Activated naive CD8-positive, alpha-beta T cell treated with anti-CD3 and anti-CD28 coated beads, Interleukin-2, amount 50 U/mL, for 16 hours (primary cell): ENCODE results near the gene SCP2.

Experiments used
- DNase-seq: peaks from one replicate; pipeline ENCODE4 v3.0.0-alpha.2; 2020; ENCODE audit warnings: low read depth, low spot score

Gene SCP2

DNA sequence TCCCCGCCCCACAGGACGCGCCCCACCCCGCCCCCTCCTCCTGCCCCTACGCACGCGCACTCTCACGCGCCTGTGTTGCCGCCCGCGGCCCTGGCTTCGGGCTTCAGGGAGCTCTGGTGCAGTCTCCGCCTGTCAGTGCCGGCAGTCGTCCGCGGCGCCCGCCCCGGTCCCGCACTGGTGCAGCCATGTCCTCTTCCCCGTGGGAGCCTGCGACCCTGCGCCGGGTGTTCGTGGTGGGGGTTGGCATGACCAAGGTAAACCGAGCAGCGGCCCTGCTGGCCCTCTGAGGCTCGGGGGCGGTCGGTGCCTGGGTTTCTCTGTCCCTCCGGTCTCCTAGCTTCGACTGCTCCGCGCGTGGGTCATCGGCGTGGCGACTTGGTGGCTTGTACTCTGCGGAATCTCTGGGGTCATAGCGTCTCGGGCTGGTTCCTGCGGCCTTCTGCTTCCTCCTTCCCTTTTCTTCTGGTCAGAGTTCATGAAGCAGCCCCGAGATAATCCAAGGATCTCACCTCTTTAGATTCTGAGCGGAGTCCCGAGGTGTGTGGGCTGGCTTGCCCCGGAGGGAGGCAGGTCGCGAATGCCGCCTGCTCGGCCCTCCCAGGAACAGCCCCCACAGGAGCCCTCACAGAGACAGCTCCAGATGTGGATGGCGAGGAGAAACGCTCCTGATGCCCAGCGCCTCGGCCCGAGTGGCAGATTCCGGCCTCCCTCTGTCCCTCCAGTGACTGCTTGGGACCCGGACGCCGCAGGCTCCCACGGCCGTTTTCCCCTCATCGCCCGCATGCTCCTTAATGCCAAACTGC is at the start of gene SCP2:
TSS of gene SCP2 (plus strand) at position 65 of the 803 bp plus-strand sequence. CDS start at position 186, 121 bp downstream.
- DNase-seq, result peak; percentile 49

DNA sequence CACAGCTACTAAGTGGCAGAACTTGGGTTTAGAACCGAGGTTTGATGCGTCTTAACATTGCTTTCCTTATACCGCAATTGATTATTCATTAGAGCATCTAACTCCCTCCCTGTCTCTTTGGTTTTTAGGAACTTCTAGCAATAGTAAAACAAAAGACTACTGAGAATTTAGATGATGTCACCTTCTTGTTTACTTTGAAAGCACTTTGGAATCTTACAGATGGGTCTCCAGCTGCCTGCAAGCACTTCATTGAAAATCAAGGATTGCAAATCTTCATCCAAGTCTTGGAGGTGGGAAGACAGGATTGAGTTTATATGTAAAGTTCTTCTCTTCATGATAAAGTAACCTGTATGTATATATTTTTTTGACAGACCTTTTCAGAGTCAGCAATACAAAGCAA is 49.5 kb upstream of the SCP2 start:
- DNase-seq, result no peak

DNA sequence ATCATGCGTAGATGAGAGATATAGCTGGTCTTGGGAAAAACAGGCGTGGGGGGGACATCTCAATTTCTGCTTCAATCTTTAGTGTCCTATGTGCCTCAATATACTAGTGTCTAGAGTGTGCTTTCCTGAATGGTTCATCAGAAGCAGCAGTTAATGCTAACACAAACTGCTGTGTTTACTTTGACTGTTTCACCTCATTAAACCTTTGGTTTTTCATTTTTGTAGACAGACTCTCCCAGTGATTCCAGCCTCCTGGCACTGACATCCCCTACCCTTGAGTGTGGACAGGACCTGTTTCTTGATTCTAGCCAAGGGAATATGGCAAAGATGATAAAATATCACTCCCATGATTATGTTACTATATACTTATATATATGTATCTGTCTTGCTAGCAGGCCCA is 46.9 kb upstream of the SCP2 start:
- no peak for DNase-seq

DNA sequence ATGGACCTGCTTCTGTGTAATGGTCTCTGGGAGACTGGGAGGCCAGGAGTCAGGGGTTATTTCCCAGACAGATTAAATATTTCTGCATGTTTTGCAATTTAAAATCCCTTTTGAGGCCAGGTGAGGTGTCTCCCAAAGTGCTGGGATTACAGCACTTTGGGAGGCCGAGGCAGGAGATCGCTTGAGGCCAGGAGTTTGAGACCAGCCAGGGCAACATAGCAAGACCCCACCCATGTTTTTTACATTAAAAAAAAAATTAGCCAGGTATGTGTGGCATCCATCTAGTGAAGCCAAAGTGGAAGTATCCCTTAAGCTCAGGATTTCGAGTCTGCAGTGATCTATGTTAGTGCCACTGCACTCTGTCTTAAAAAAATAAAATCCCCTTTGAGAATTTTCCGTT is 39.6 kb upstream of the SCP2 start:
- DNase-seq, result no peak

GRCh38 chr1:52892424-52893215 is 34.5 kb upstream of the SCP2 start:
- DNase-seq, result no peak

GRCh38 chr1:52899445-52899894 is 27.6 kb upstream of the SCP2 start:
- no peak for DNase-seq

DNA sequence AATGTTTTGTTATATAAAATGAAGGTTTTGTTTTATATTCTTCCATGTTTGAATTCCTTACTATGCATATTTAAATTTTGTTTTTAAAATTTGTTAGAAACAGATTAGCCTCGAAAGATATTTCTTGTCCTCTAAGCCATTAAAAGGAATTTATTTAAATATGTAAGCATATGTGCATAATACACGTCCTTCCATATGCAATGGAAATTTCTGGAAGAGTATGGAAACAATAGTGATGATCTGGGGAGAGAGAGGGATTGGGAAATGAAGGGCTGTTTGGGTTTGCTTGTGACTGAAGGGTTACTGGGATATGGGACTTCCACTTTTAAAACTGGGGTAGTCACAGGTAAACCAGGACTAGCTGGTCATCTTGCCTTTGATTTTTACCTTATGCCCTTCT is 26.7 kb upstream of the SCP2 start:
- no peak for DNase-seq

- no peak for DNase-seq
Observed at GRCh38 chr1:52901384-52901783, 25.7 kb upstream of the SCP2 start.

- DNase-seq, result no peak
Observed at GRCh38 chr1:52904208-52904926, 22.7 kb upstream of the SCP2 start.

- DNase-seq, result no peak
Observed at GRCh38 chr1:52904927-52905698, 22.0 kb upstream of the SCP2 start.

DNA sequence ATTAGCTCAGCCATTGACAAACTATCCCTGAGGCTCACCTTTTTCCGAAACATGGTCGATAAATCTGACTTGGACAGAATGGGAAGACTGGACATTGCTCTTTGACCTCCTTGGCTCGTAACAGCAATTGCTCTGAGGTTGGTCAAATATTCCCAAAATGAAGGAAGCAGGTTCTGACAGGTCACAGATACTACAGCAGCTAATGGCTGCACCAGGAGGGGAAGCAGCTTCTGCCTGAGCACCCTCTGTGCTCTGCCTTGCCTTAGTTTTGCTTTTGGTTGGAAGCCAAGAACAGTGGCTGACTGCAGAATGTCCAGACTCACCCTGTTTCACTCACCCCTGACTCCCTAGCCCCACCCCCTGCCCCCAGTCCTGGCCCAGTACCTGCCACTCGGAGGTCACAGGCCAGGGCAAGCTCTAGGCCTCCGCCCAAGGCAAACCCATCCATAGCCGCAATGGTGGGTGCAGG is 20.9 kb upstream of the SCP2 start:
- DNase-seq, result no peak

DNA sequence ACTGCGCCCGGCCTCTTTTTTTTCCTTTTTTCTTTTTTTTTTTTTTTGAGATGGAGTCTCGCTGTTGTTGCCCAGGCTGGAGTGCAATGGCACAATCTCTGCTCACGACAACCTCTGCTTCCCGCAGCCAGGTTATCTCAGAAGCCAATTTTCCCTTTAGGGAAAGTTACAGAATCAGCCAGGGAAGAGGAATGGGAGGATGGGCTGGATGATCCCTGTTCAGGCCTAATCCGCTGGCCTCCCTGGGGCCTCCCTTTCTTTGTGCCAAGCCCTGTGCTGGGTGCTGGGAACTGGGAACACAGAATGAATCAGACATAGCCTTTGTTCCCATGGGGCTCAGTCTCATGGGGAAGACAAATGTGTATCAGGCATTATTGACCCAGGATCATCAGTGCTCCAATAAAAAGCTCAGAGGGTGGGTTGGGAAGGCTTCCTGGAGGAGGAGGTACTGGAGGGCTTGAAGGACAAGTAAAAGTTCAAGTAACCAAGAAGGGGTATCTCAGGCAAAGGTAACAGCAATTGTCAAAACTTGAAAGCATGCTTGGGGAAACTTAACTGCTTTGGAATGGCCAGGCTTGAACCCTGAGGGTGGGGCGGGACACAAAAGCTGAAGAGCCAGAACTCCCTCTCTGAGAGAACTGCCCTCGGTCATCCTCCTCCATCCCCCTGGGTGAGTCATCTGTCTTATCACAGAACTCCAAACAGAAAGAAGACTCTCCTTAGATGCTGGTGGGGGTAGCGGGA is 19.8 kb upstream of the SCP2 start:
- no peak for DNase-seq

DNA sequence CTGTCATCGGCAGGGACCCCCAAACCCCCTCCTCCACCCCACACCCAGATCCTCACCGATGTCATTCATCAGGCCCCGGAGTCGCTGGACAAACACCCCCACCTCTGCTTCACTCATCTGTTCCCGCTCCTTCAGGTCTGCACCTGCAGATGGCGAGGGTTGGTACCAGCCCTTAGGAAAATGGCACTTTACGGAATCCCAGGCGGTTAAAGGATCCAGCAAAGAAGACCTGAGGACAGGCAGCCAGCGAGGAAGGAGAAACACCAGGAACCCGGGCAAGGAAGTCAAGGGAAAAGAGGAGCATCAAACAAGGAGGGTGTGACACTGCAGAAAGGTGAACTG is 19.3 kb upstream of the SCP2 start:
- no peak for DNase-seq

DNA sequence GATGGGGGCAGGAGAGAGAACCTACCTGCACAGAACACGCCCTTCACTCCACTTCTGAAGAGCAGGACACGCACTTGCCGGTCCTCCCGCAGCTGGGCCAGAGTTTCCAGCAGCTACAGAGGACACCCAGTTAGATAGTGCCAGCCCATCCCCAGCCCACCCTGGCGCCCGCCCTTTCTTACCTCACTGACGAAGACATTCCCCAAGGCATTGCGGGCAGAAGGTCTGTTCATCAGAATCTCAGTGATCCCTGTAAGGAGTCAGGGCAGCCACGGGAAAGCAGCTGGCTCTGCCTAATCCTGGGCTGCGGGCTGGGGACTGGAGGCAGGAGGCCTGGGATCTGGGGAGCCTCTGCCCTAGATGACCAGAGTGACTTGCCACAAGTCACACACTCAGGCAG is 15.5 kb upstream of the SCP2 start:
- DNase-seq, result no peak

DNA sequence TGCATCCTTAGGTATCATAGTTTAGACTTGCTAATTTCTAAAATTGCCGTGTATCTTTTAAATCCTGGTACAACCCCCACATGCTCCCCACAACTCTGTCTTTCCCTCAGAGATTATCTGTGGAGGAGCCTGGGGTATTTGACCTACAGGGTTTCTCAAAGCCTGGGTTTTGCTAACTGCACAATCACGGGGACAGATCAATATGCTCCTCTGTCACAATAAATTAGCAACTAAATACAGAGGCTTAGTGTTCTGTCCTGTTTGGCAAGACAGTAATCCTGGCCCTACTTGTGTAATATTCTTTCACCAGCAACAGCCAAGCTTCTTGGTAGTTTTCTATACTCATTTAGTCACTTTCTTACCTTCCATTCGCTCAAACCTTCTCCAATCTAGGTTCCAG is 14.1 kb upstream of the SCP2 start:
- DNase-seq, result no peak

- no peak for DNase-seq
Observed at GRCh38 chr1:52913537-52913936, 13.5 kb upstream of the SCP2 start.

GRCh38 chr1:52914463-52914862 is 12.6 kb upstream of the SCP2 start:
- DNase-seq, result no peak

DNA sequence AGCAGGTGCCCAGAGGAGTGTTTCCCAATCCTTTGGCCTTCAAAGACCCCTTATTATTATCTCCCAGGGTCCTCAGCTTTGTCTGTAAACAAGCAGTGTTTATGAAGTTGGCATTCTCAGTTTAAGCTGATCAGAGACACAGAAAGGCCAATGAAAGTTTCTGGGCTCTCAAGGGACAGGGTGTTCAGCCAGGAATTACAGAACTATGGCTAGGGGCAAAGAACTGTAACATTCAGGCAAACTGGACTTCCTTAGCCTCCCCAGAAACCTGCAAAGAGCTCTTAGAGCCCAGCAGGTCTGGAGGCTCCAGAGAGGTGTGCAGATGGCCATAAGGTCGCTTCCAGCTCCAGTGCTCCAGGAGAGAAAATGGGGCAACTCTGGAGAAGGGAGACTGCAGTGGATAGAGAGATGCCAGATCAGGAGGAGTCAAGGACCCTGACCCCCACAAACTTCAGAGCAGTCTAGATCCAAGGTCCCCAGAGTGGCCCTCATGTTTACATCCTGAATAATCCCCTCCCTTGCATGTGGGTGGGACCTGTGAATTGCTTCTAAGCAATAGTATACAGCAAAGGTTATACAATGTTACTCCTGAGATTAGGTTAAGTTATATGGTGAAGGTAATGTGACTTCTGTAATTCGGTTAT is 11.7 kb upstream of the SCP2 start:
- DNase-seq, result no peak

GRCh38 chr1:52915855-52916220 is 11.2 kb upstream of the SCP2 start:
- no peak for DNase-seq

DNA sequence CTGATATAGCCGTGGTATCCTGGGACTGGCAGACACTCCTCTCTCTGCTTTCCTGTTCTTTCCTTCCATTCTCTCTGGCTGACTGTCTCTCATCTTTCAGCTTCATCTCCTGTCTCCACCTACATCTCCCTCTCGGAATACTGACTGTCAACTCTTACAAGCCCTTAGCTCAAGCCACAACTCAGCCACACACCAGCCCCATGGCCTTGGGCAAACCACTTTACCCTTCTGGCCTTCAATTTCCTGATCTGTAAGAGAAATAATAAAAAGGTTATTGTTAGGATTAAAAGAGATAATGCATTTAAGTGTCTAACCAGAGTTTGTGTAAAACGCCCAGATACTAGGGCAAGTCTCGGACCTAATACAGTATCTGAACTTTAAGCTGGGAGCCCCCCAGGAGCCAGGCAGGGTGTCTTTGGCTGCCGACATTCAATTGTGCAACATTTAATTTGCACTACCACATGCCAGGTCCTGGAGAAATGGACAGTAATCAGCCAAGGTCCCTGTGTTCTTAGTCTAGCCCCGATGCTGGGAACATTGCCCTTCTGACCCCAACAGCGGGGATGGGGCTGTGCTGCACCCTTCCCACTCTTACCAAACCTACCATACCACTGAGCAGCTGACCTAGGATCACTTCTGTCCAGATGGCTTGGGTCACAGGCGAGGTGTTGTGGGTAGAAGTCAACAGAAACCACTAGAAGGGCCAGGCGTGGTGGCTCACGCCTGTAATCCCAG is 10.7 kb upstream of the SCP2 start:
- DNase-seq, result no peak
